SJSA1 (cell line): Measurements from ENCODE around the gene FARP1. TPM values are rescaled to one million over a fixed set of nuclear protein-coding genes. Genes with fewer than 3 reads are reported as not detected.
A peak's percentile ranks its signal among the peaks of the same experiment; 100 is the strongest.

ENCODE experiments used
- DNase-seq, 2 experiments: peaks; one replicate each; pipeline ENCODE4 v3.0.0-alpha.2; 2015 to 2020; ENCODE audit warnings: low spot score in 2 of 2, low read depth in 1 of 2
- H3K27ac ChIP-seq: fragments of 250-450 bp; sonication (Bioruptor Pico); 2 replicates; pipeline ENCODE4 v1.5.1; 2020; ENCODE audit warnings: mild to moderate bottlenecking, moderate library complexity
- H3K27me3 ChIP-seq: fragments of 250-450 bp; sonication (Bioruptor Pico); replicated peaks from 2 replicates; pipeline ENCODE4 v1.5.1; 2020; ENCODE audit warnings: mild to moderate bottlenecking, moderate library complexity
- H3K36me3 ChIP-seq: fragments of 250-450 bp; sonication (Bioruptor Pico); 2 replicates; pipeline ENCODE4 v1.5.1; 2020; ENCODE audit warnings: mild to moderate bottlenecking
- H3K4me1 ChIP-seq: fragments of 250-450 bp; sonication (Bioruptor Pico); replicated peaks from 2 replicates; pipeline ENCODE4 v1.6.1; 2021; ENCODE audit warnings: mild to moderate bottlenecking
- H3K4me3 ChIP-seq: fragments of 250-450 bp; sonication (Bioruptor Pico); 2 replicates; pipeline ENCODE4 v1.5.1; 2020; ENCODE audit warnings: mild to moderate bottlenecking
- H3K9me3 ChIP-seq: fragments of 250-450 bp; sonication (Bioruptor Pico); replicated peaks from 2 replicates; pipeline ENCODE4 v1.5.1; 2020; ENCODE audit warnings: mild to moderate bottlenecking
- total RNA-seq: library from RNA; depleted of rRNA; stranded (reverse); fragments of >200 nt; shearing (Covaris generic); gene quantifications from 2 replicates; pipeline ENCODE4 v1.2.3, GENCODE V29; 2014

FARP1 gene
- total RNA-seq, 1 experiment from 2014 or later: 31.3 TPM

GRCh38 chr13:98483601-98484288 is 340.9 kb downstream of the FARP1 start:
- peak in 1 of 2 experiments; percentile 84 for DNase-seq
- peaks cover 10% of the 10 kb centered on the region for H3K36me3 ChIP-seq
- H3K9me3 ChIP-seq: no peaks in the 10 kb centered on the region
- H3K27ac ChIP-seq: peak overlapping the region; percentile 71
- no peak overlapping the region for H3K4me3 ChIP-seq
- H3K27me3 ChIP-seq: no peaks in the 10 kb centered on the region
- peaks cover 63% of the 10 kb centered on the region for H3K4me1 ChIP-seq

DNA sequence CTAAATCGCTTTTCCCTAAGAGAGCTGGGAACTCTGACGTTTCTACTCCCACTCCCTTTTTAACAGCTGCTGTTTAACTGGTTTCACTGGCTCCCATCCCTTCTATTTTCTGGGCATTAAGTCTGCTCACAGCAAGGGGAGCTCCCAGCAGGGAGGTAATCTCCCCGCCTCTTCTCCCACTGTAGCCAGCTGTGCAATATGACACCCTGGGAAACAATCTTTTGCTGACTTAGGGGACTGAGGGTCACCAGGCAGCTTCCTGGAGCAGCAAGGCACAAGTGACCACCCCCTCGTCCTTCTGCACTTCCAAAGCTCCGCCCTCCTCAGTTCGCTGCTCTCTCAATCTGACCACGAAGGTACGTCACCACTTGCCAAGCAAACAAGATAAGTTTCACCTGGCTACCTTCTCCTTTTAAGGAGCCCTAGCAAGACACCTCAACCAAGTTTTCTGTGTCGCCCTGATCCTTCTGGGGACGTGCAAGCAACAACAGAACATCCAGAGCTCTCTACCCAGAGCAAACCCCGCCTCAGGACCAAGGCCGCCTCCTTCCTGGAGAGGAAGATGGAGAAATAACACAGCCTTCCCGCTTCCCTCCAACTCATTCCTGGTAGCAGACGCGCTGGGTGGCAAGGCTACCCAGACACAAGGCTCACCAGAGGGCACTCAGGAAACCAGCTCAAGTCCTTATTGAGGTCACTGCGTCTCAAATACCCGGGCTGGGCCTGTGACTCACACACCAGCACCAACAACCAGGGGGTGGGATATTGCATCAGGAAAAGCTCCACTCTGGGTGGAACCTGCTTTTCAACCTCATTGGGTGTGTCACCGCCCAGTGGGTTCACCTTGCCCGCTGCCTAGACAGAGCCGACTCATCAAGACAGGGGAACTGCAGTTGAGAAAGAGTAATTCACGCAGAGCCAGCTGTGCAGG is 341.7 kb downstream of the FARP1 start:
- Histone ChIP-seq H3K36me3 (peaks cover 10% of the 10 kb centered on the region), H3K27me3 (no peaks in the 10 kb centered on the region), H3K27ac (peak overlapping the region; percentile 71), H3K4me3 (0 out of 2 replicates have a peak overlapping the region, but pooled peaks have one; percentile 0), H3K9me3 (no peaks in the 10 kb centered on the region), H3K4me1 (peaks cover 63% of the 10 kb centered on the region)
- peak; percentile 97 to 99 for DNase-seq

GRCh38 chr13:98485561-98485960 is 342.7 kb downstream of the FARP1 start:
- Histone ChIP-seq H3K9me3 (no peaks in the 10 kb centered on the region), H3K4me3 (no peak overlapping the region), H3K4me1 (peaks cover 63% of the 10 kb centered on the region), H3K27ac (peak overlapping the region; percentile 71), H3K36me3 (peaks cover 10% of the 10 kb centered on the region), H3K27me3 (no peaks in the 10 kb centered on the region)
- DNase-seq: no peak

GRCh38 chr13:98486412-98486811 is 343.5 kb downstream of the FARP1 start:
- DNase-seq: no peak
- H3K4me3 ChIP-seq: no peak overlapping the region
- H3K27me3 ChIP-seq: no peaks in the 10 kb centered on the region
- no peaks in the 10 kb centered on the region for H3K9me3 ChIP-seq
- H3K36me3 ChIP-seq: peaks cover 3% of the 10 kb centered on the region
- H3K27ac ChIP-seq: no peak overlapping the region
- H3K4me1 ChIP-seq: peaks cover 63% of the 10 kb centered on the region

DNA sequence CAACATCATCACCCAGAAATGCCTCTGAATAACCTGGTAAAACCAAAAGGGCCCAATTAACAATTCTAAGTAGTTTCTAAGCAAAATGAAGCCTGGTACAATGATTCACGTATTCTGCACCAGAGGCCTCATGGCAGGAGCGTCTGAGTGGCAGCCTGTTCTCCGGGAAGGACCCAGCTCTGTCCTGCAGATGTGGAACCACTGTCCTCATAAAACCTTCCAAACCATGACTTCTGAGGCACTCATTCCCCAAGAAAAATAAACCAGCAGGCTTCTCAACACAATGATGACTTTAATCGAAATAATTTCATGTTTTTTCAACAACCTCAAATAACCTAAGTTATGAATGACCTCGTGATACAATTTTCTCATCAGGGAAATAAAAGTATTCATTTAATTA is 344.1 kb downstream of the FARP1 start:
- peaks cover 63% of the 10 kb centered on the region for H3K4me1 ChIP-seq
- H3K27me3 ChIP-seq: no peaks in the 10 kb centered on the region
- H3K27ac ChIP-seq: no peak overlapping the region
- no peaks in the 10 kb centered on the region for H3K36me3 ChIP-seq
- H3K9me3 ChIP-seq: no peaks in the 10 kb centered on the region
- no peak overlapping the region for H3K4me3 ChIP-seq
- DNase-seq: no peak

- no peak overlapping the region for H3K27ac ChIP-seq
- no peak for DNase-seq
- H3K4me1 ChIP-seq: peaks cover 60% of the 10 kb centered on the region
- H3K27me3 ChIP-seq: no peaks in the 10 kb centered on the region
- H3K36me3 ChIP-seq: no peaks in the 10 kb centered on the region
- H3K9me3 ChIP-seq: no peaks in the 10 kb centered on the region
- no peak overlapping the region for H3K4me3 ChIP-seq
Observed at GRCh38 chr13:98487522-98487921, 344.6 kb downstream of the FARP1 start.

GRCh38 chr13:98488736-98489135 is 345.8 kb downstream of the FARP1 start:
- no peak overlapping the region for H3K4me3 ChIP-seq
- DNase-seq: no peak
- H3K27ac ChIP-seq: no peak overlapping the region
- H3K27me3 ChIP-seq: no peaks in the 10 kb centered on the region
- no peaks in the 10 kb centered on the region for H3K9me3 ChIP-seq
- H3K4me1 ChIP-seq: peaks cover 48% of the 10 kb centered on the region
- H3K36me3 ChIP-seq: 0 out of 2 replicates have a peak, but pooled peaks cover 4% of the 10 kb centered on the region

DNA sequence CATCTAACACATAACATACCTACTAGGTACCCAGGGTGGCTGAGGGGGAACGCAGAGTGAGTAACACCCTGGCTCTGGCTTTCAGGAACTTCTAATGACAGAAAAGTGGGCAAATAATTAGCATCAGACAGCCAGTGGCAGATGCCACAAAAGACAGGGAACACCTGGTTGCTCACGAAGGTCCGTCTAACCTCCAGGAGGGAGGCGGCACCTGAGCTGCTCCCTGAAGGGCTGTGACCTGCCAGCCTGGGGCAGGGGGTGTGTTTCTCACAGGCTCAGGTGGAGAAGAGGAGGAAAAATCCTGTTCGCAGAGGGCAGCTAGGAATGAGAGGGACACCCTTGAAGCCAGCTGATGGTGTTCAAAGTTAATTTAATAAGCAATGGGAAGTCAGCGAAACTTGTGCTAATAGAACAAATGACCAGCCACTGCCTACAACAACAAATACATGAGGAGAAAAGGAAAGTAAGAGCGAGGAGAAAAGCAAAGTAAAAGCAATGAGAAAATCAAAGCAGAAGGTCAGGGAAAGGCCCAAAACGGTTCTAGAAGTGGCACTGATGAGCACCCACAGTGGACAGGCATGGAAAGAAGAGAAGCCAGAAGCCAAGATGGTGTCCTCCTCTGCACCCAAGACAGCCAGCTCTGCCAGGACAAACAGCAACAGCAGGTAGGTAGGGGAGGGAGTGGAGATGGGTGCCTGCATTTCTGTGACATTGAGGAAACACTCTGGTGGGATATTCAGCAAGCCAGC is 346.7 kb downstream of the FARP1 start:
- H3K27me3 ChIP-seq: no peaks in the 10 kb centered on the region
- 0 out of 2 replicates have a peak, but pooled peaks cover 4% of the 10 kb centered on the region for H3K36me3 ChIP-seq
- peak in 1 of 2 experiments; percentile 40 for DNase-seq
- H3K27ac ChIP-seq: no peak overlapping the region
- H3K4me1 ChIP-seq: peaks cover 39% of the 10 kb centered on the region
- H3K9me3 ChIP-seq: no peaks in the 10 kb centered on the region
- no peak overlapping the region for H3K4me3 ChIP-seq

DNA sequence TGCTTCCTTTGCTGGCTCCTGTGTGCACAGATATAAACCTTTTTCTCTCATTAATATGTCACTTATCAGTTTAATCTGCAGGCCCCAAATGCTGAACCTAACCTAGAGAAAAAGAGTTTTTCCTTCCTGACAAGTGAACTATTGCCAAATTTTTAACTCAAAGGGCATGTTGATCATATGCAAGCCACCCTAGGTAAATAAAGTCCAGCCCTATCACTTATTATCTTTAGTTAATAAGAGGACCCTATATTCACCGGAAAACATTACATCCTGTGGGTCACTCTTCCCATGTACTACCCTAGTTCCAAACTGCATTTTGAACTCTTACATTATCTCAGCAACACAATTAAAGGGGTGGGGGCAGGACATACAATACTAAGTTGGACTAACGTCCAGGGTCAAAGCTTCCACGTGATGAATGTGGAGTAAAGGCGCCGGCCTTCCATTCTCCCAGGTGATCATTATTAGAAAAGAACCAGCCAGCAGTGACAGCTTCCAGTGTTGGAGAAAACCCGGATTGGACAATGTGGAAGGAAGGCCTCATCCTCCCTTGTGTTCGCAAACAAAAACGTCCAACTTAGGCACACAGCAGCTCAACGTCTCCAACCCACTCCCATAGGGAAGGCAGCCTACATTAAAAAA is 347.4 kb downstream of the FARP1 start:
- no peaks in the 10 kb centered on the region for H3K9me3 ChIP-seq
- 0 out of 2 replicates have a peak, but pooled peaks cover 4% of the 10 kb centered on the region for H3K36me3 ChIP-seq
- DNase-seq: peak in 1 of 2 experiments; percentile 36
- H3K27ac ChIP-seq: no peak overlapping the region
- H3K4me3 ChIP-seq: no peak overlapping the region
- peaks cover 32% of the 10 kb centered on the region for H3K4me1 ChIP-seq
- no peaks in the 10 kb centered on the region for H3K27me3 ChIP-seq

DNA sequence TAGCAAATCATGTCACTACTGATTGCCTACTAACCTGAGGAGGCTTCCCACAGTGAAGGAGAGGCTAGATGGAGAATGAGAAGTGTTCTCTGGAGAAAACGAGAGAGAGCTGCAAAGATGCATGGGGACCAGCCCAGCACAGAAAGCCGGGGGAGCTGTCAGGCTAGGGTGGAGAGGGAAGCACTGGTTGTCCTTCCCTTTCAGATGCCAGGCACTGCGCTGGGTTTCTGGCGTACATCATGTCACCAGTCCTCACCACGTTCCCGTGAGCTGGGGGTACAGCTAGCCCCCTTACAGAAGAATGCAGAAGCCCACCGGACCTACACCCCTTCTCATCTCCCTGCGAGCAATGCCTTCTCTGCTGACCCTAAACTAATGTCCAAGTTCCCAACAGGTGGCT is 348.0 kb downstream of the FARP1 start:
- Histone ChIP-seq H3K36me3 (0 out of 2 replicates have a peak, but pooled peaks cover 4% of the 10 kb centered on the region), H3K4me3 (no peak overlapping the region), H3K27ac (no peak overlapping the region), H3K27me3 (no peaks in the 10 kb centered on the region), H3K4me1 (peaks cover 31% of the 10 kb centered on the region), H3K9me3 (no peaks in the 10 kb centered on the region)
- DNase-seq: peak in 1 of 2 experiments; percentile 44

- Histone ChIP-seq H3K4me3 (no peak overlapping the region), H3K36me3 (0 out of 2 replicates have a peak, but pooled peaks cover 4% of the 10 kb centered on the region), H3K27me3 (no peaks in the 10 kb centered on the region), H3K4me1 (peaks cover 36% of the 10 kb centered on the region), H3K9me3 (no peaks in the 10 kb centered on the region), H3K27ac (no peak overlapping the region)
- no peak for DNase-seq
Observed at GRCh38 chr13:98492335-98493041, 349.6 kb downstream of the FARP1 start.

DNA sequence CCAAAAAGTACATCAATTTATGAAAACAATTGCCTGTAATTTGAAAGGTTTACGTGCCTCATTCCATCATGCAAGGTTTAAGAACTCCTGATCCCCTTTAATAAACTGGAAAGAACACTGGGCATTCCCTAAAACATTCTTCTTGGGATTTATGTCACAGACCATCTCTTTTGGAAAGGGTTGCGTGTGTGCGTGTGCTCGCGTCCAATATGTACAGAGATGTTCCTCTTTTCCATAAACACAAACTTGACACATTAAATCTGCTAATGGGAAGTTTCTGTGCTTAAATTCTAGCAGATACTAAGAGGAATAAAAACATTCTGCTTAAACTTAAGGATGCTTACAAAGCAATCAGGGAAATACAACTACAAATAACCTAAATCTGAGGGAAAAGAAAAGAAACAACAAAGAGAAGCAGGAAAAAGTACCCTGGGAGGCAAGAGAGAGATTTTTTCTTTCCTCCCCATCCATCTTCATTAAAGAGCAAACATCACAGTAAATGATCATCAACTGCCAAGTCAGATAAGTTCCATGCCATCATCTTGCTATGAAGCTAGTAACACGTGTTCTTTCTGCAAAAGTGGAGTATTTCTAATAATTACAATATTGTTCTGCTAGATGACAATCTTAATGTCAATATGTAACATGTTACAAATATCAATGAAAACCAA is 350.3 kb downstream of the FARP1 start:
- DNase-seq: no peak

More for the DNA sequence above, 350.3 kb downstream of the FARP1 start:
- no peaks in the 10 kb centered on the region for H3K9me3 ChIP-seq
- no peak overlapping the region for H3K4me3 ChIP-seq
- no peaks in the 10 kb centered on the region for H3K27me3 ChIP-seq
- peaks cover 8% of the 10 kb centered on the region; the same call in 1 of the 2 replicates for H3K36me3 ChIP-seq
- no peak overlapping the region for H3K27ac ChIP-seq
- H3K4me1 ChIP-seq: peaks cover 31% of the 10 kb centered on the region
